PFSK-1 (cell line): ENCODE measurements around the gene SP6.

Source experiments
- REST ChIP-seq, 2 experiments: IDR thresholded peaks; 2 replicates each; pipeline versions ENCODE4 v1.6.1 to v1.8.0; 2011 to 2012; ENCODE audit warnings: low read depth in 2 of 2, low read length in 2 of 2, control low read depth in 1 of 2, inconsistent platforms in 1 of 2, mild to moderate bottlenecking in 1 of 2, moderate library complexity in 1 of 2; ENCODE audit not compliant: insufficient read depth in 1 of 2
- SIN3A ChIP-seq: IDR thresholded peaks from 2 replicates; pipeline ENCODE4 v1.6.1; 2012; ENCODE audit warnings: mild to moderate bottlenecking, low read length, moderate library complexity, borderline replicate concordance; ENCODE audit not compliant: insufficient read depth
- TAF1 ChIP-seq: IDR thresholded peaks from 2 replicates; pipeline ENCODE4 v1.6.1; 2012; ENCODE audit warnings: low read length, control low read depth, borderline replicate concordance; ENCODE audit not compliant: insufficient read depth

GRCh38 chr17:47882695-47883588 lies 32.0 kb upstream of the SP6 start:
- no peak for TF ChIP-seq TAF1
- TF ChIP-seq REST (IDR thresholded peaks at IDR 0.05; ENCODE audit: insufficient read depth in 1 of 2, low read depth in 2 of 2, low read length in 2 of 2): no peak
- no peak for TF ChIP-seq SIN3A
